Epithelial cell of esophagus (primary cell): ENCODE results near the gene MROH2B.
"Not testable (repeated sequence)": the region's sequence is repeated elsewhere in the genome, so short reads cannot be mapped to it uniquely, and the experiment has no call there.

Experiments
- DNase-seq: peaks from one replicate; pipeline ENCODE4 v3.0.0; 2010; ENCODE audit warnings: low read depth
- H3K4me3 ChIP-seq: 2 replicates; pipeline ENCODE4 v1.5.1; 2011; ENCODE audit warnings: mild to moderate bottlenecking, low read length, control low read depth
- CTCF ChIP-seq: IDR thresholded peaks from 2 replicates; pipeline ENCODE4 v1.5.1; 2011; ENCODE audit warnings: low read depth, mild to moderate bottlenecking, low read length, control low read depth, inconsistent platforms; ENCODE audit not compliant: insufficient read depth; ENCODE audit errors: missing control alignments

The MROH2B gene

GRCh38 chr5:41032973-41033372 lies 38.2 kb downstream of the MROH2B start:
- no peak for TF ChIP-seq CTCF
- no peak for DNase-seq
- no peak overlapping the region for H3K4me3 ChIP-seq

- DNase-seq: not testable (repeated sequence)
Measured at GRCh38 chr5:41022600-41022999, 48.5 kb downstream of the MROH2B start.

GRCh38 chr5:41012318-41012717 lies 58.8 kb downstream of the MROH2B start:
- TF ChIP-seq CTCF: no peak
- DNase-seq: no peak
- H3K4me3 ChIP-seq: no peak overlapping the region

More at GRCh38 chr5:41022600-41022999, 48.5 kb downstream of the MROH2B start:
- not testable (repeated sequence) for H3K4me3 ChIP-seq

- H3K4me3 ChIP-seq: no peak overlapping the region
- no peak for DNase-seq
- no peak for TF ChIP-seq CTCF
Measured at GRCh38 chr5:41010572-41010971, 60.6 kb downstream of the MROH2B start.

- H3K4me3 ChIP-seq: no peak overlapping the region
- DNase-seq: peak; percentile 84
- no peak for TF ChIP-seq CTCF
Measured at GRCh38 chr5:41009232-41009631, 61.9 kb downstream of the MROH2B start.

- H3K4me3 ChIP-seq: no peak overlapping the region
- no peak for DNase-seq
- no peak for TF ChIP-seq CTCF
Measured at GRCh38 chr5:41004931-41005330, 66.2 kb downstream of the MROH2B start.

- no peak overlapping the region for H3K4me3 ChIP-seq
- TF ChIP-seq CTCF: no peak
- no peak for DNase-seq
Measured at GRCh38 chr5:41003670-41004376, 67.3 kb downstream of the MROH2B start.
